Right ventricle myocardium superior (tissue), 1 donor: Measurements from ENCODE around the gene WNT6. TPM values are rescaled to one million over a fixed set of nuclear protein-coding genes. Genes with fewer than 3 reads are reported as not detected.
A peak's percentile ranks its signal among the peaks of the same experiment; 100 is the strongest.

ENCODE experiments used
- ATAC-seq: fragments of 200-7000 bp; cut with Tn5 transposase; one replicate; pipeline ENCODE4 v1.9.1; 2020; ENCODE audit warnings: mild to moderate bottlenecking; ENCODE audit not compliant: poor library complexity
- DNase-seq: peaks from one replicate; pipeline ENCODE4 v3.0.0-alpha.2; 2020
- intact Hi-C: fragments of 100-400 bp; cut with DNase I; formaldehyde crosslinking; loops from one replicate; pipeline ENCODE4 v1.11.2; 2022
- total RNA-seq: library from RNA; stranded (reverse); fragmentation: NEBNext Ultra II Directional; extraction: Animal tissue kit (Norgen Biotek cat#: 25700); gene quantifications from one replicate; pipeline ENCODE4 v1.2.1, GENCODE V29; 2021
- donor health status: DM: no; HTN: yes; CAD: no; lungs with severe emphysema.

WNT6 gene
- total RNA-seq, 1 donor from 2014 or later: 2.6 TPM

DNA sequence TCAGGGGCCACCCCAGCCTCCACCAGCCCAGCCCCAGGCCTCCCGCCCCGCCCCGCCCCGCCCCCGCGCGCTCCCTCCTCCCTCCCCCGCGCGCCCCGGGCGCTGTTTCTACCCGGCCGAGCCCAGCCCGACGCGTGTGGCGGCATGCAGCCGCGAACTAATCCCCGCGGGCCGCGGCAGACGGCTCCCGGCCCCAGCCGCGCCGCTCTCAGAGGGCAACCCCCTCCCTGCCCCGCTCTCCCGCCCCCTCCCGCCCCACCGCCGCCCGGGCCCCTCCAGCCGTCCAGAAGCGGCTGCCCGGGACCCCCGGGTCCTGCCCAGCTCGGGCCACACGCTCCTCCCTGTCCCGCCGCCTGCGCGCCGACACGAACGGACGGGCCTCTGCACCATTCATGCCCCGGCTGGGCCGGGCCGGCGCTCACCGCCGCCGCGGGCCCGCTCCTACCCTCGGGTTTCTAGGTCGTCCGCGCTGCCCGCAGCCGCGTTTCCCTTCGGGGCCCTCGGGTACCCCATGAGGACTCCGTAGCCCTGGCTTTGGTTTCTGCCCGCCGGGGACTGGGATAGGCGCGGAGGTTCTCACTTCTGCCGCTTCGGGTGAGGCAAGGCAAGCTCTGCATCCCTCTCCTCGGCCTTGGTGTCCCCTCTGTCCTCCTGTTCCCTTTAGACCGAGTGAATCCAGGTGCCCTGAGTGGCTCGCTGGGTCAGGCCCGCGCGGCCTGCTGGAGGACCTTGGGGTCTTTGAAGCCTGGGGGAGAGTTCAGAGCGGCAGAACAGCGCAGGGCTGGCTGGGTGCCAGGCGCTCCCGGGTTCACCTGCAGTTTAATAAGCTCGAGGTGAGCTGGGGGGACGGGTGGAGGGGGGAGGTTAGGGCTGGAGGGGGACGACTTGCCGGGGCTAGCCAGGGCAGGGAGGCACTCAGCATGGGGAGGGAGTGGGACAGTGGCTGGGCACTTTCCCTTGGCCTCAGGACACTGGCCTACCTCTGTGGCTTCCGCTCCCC is 24.2 kb downstream of the WNT6 start:
- intact Hi-C loops: no loop called here
- no peak for DNase-seq
- peak; percentile 73 for ATAC-seq

DNA sequence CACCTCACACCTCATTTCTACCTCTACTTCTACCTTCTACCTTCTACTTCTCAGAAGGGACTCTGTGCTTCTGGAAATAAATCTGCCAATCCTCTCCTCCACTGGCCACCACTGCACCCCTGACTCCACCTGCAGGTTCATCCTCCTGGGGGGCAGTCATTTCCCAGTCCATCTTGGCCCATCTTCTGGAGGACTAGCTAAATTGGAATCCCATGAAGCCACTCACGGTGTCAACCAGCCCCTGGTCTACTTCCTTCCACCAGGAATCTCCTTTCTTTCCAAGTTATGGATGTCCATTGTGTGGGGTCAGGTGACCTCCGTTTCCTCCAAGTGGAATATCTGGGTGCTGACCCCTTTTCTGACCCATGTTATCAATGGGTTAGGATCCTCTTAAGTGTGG is 24.9 kb downstream of the WNT6 start:
- no peak for DNase-seq
- ATAC-seq: no peak
- intact Hi-C loops: no loop called here

DNA sequence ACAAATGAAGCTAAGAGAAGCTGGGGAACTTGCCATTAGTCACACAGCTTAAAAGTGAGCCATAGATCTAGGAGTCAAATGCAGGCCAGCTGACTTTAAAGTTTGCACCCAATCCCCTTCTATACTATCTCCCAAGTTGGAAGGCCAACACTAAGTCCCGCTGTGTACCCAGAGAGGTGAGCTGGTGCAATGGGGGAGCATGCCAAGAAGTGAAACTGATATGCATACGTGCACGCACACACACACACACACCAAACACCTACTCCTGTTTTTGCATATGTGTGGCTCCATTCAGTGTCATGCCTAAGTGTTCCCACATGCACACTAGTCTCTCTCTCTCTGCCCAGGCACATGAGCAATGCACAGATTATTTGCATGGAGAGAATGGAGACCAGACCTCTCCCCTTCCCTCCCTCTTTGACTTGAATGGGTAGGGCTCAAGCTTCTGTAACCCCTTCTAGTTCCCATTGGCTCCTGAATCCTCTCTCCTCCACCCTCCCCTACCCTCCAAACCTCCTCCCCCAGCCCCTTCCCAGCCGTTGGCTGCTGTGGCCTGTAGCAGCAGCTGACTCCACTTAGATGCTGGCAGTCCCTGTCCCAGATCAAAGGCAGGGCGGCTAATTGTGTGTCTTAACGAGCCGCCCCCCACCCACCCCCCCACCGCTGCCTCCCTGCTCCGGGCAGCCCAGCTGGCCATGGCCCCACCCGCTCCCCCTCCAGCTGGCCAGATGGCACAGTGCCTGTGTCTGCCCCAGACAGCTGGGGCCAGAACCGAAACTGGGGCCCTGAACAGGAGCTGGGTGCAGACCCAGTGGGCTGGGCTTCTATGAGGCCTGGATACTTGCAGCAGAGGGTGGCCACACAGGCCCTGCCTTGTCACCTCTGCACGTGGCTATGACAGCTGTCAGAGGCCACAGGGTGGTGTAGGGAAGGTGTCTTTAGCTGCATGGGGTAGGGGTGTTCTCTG is 26.7 kb downstream of the WNT6 start:
- no peak for ATAC-seq
- DNase-seq: no peak
- intact Hi-C loops: no loop called here

DNA sequence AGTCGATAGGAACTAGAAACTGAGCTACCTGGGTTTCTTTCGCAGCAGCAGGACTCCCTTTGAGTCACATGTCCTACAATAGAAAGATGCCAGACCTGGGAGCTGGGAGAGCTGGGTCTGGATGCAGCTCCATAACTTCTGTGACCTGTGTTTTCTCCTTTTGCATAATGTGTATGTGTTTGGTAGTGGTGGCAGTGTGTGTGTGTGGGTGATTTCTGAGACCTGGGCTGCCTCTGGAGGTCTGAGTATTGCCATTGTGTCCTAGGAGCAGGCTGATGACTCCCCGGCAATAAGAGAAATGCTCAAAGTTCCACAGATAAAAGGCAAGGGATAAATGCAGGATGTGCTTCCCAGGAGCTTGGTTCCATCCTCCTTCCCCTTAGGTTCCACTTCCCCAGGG is 27.5 kb downstream of the WNT6 start:
- intact Hi-C loops: no loop called here
- ATAC-seq (no peak), DNase-seq (no peak)

DNA sequence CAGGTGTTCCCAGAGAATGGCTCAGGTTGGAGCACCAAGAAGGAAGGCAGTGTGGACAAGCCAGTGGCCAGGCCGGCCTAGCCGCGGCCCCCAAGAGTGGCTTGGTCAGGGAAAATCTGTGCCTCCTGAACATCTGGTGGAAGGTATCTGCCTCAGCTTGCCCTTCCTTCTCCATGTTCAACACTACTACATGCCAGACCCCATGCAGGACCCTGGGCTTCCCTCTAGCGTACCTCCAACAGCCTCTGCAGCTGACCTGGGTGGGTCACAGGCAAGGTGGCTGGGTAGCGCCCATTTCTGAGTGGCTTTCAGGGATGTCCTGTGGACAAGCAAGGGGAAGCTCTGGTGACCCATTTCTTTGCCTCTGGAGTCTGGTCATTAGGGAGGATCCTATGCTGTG is 28.7 kb downstream of the WNT6 start:
- DNase-seq (no peak), ATAC-seq (no peak)
- intact Hi-C loops: no loop called here

DNA sequence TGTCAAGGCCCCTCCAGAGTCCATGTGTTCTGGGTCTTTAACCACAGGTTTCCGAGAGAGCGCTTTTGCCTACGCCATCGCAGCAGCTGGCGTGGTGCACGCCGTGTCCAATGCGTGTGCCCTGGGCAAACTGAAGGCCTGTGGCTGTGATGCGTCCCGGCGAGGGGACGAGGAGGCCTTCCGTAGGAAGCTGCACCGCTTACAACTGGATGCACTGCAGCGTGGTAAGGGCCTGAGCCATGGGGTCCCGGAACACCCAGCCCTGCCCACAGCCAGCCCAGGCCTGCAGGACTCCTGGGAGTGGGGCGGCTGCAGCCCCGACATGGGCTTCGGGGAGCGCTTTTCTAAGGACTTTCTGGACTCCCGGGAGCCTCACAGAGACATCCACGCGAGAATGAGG is 30.3 kb downstream of the WNT6 start:
- no peak for DNase-seq
- intact Hi-C loops: no loop called here
- ATAC-seq: no peak

DNA sequence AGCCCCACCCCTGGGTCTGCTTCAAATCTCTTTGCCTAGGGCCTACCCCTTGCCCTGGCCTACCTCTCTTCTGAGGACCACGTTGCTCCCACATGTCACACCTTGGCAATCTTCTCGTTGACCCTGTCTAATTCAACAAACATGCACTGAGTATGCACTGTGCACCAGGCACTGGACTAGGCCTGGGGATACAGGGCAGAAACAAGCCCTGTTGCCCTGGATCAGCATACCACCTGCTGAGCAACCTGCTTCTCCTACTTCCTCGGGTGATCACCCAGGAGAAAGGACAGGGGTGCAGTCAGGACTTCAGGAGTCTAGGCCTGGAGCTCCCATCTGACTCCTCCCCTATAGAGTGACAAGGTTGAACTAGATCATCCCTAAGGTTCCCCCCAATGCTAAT is 30.8 kb downstream of the WNT6 start:
- ATAC-seq: no peak
- DNase-seq: no peak
- intact Hi-C loops: no loop called here

DNA sequence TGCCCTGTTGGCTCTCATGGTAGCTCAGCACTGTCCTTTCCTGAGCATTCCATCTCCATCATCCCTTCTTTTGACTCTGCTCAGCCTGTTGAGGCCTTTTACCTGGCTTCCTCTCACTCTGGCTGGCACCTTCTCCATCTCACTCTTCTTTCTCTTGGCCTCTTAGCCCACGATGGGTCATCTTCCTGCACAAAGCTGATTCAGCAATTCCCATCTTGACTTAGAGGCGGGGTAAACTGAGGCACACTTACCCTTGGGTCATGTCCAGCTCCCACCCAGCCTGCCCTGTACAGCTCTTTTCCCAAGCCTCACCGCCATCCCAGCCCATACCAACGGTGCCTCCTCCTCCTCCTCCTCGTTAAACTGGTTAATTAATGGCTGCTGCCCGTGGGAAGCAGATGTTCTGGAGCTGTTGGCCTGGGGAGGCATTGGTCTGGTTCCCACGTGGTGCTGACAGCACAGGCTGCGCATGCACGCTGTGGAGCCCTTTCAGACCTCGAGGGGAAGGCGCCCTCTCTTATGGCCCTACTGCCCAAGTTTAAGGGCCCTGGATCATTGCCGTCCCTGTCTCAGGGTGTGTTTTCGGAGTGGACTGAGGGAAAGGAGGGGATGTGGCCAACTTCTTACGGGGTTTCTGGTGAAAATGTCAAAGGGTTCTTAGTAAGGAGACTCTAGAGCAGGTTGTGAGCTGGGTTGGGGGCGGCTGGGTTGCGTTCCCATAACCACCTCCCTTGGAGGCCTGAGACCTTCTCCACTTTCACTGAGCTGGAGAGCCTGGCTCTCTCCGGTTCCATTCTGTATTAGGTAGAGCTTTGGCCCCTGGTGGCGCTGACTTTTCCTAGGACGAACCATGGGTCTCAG is 31.9 kb downstream of the WNT6 start:
- DNase-seq (no peak), ATAC-seq (no peak)
- intact Hi-C loops: no loop called here

DNA sequence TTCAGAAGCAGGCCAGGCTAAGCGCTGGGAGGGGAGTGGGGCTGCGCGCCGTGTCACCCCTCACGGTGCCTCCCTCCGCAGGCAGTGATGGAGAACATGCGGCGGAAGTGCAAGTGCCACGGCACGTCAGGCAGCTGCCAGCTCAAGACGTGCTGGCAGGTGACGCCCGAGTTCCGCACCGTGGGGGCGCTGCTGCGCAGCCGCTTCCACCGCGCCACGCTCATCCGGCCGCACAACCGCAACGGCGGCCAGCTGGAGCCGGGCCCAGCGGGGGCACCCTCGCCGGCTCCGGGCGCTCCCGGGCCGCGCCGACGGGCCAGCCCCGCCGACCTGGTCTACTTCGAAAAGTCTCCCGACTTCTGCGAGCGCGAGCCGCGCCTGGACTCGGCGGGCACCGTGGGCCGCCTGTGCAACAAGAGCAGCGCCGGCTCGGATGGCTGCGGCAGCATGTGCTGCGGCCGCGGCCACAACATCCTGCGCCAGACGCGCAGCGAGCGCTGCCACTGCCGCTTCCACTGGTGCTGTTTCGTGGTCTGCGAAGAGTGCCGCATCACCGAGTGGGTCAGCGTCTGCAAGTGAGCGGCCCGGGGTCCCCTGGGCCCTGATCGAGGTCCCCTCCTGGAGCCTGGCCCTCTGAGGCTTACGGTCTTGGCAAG is 33.2 kb downstream of the WNT6 start:
- intact Hi-C loops: no loop called here
- DNase-seq (peak; percentile 77), ATAC-seq (peak; percentile 87)

DNA sequence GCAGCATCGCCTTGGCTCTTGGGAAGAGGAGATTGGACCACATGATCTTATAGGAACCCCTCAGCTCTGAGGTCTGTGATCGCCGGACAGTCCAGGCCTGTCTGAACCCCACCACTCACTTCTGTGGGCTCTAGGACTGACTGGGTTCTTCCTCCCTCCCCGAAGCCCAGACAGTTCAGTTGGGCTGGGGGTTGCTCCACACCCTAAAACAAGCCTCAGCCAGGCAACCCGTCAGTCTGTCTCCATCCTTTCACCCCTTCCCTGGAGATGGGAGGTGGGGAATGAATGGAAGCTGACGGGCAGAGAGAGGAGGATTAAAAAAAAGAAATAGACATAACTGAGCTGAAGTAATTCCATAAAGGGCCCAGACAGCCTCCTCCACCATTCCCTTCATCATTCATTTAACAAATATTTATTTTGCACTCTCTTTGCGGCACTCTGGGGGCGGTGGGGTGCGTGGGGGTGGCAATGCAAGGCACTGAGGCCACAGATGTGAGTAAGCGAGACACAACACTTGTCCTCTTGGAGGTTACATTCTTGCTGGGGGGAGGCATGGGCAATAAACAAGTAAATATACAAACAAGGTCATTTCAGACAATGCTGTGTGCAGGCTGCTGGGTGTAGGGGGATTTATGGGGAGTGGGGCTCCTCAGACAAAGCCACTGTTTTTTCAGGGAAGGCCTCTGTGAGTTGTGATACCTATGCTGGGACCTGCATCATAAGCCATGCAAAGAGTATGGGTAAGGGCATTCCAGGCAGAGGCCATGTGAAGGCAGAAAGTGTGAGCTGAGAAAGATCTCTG is 33.9 kb downstream of the WNT6 start:
- DNase-seq (no peak), ATAC-seq (no peak)
- intact Hi-C loops: no loop called here

DNA sequence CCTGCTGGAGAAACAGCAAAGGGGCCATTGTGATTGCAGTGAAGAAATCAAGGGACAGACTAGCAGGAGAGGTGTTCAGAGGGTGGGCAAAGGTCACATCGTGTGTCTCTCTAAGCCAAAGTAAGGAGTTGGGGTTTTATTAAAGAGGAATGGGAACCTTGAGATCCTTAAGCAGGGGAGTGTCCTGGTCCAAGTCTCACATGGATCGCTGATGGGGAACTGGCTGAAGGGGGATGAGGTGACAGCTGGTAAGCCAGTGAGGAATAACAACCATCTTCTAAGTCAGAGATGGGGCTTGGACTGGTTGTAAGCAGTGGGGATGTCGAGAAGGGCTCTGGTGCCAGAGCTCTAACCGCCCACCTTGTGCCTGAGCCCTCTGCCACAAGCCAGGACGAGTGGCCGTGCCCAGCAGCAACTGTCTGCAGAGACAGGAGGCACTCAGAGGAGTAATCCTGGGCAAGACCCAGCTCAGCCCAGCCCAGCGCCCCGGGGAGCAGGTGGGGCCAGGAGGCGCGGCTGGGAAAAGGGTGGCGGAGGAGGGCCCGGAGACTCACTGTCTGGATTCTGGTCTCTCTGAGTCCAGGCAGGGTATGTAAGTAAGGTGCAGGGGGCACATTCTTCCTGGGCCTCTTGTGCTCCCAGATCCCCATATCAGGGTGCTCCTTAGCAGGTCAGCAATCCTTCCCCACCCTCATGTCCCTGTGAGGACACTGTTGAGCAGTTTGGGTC is 34.7 kb downstream of the WNT6 start:
- ATAC-seq (no peak), DNase-seq (no peak)
- intact Hi-C loops: no loop called here

DNA sequence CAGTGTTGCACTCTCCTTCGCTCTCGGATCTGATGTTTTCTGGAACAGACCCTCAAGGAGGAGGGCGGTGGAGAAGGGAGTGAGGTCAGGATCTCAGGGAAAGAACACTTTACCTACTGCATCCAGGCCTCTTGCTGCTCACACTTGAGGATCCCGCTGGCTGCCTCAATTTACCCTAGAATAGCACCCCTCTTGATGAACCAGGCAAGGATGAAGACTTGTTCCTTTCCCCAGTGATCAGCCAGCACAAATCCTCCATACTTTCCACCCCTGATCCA is 35.2 kb downstream of the WNT6 start:
- no peak for DNase-seq
- intact Hi-C loops: no loop called here
- no peak for ATAC-seq

DNA sequence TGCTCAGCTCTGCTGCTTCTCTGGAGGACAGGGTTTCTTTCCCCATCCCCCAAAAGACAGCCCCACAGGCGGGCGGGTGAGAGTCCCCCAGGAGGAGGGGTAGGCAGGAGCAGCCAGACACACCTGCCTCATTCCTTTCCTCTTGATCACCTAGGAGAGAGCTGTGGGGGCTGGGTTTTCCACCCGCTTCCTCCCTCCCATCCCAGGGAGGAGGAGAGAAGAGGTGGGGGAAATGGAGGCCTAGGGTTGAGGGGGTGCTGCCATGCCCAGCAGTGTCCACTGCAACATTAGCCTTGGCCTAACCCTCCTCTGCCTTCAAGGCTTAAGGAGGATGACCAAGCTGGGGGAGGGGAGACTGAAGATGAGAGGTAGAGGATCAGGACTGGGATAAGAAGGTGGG is 35.7 kb downstream of the WNT6 start:
- DNase-seq: no peak
- intact Hi-C loops: no loop called here
- ATAC-seq: no peak

DNA sequence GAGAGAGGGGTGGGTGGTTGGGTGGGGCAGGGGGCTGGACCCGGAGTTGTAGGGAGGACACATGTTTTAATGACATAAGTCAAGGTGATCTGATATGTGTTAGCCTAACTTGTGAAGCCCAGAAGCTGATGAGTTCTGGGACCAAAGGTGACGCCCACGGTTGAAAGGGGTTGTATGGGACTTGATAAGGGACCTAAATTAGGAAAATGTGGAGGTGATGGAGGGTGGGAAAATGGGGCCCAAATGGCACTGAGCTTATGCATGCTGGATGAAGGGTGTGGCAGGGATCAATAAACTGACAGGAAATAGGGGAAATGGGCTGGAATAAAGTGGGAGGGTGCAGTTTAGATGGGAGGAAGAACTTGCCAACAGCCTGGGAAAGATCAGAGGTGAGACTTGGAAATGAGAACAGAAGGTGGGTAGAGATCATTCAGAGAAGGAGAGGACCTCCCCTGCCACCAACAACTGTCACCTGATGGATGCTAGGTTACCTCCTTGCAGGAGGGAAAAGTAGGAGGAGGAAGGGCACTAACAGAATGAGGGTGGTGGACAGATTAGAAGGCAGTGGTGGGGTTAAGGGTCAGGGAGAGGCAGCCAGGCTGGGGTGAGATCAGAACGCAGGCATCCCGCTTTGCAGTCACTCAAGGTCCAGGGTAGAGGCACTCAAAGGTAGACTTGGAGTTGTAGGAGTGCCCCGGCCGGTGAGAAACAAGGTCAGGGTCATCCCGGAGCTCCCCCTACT is 36.3 kb downstream of the WNT6 start:
- no peak for ATAC-seq
- intact Hi-C loops: no loop called here

DNA sequence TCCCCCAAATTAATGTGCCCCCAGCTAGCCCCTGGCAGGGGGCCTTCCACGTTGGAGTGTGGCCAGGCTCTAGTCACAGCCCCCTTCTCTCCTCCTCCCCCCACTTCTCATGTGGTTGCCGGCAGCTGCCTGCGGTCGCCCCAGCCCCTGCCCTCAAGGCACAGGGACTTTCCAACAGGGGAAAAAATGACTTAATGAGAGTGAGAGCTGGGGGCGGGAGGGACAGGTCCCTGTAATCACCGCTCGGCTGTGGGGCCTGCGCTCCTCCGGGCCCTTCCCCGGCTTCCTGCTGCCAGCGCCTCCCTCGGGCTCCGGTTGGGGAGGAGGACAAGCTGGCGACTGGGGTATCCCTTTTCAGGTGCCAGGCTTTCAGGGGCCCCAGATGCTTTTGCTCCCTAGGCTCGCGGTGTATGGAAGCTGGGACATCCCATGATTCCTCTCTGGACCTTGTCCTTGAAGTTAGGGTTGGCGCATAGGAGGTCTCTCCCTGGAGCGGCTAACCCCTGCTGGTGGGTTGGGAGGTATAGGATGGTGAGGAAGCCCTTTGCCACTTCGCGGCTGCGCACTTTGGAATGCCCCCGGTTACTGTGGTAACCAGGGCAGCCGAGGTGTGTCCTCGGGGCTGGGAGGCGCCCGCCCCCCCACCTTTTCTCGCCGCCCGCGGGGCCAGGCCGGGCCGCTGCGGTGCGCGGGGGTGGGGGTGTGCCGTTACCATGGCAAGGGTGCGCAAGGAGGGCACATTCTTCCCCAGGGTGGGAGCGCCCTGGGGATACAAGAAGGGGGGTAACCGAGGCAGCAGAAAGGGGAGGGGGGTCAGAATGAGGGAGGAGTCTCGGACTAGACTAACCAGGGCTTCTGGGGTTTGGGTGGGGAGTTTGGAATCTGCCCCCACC is 37.1 kb downstream of the WNT6 start:
- intact Hi-C loops: no loop called here
- ATAC-seq: no peak
- DNase-seq: no peak

More for the DNA sequence above, 36.3 kb downstream of the WNT6 start:
- DNase-seq: no peak
